GM19372 (cell line): Measurements from ENCODE around the gene FHIT.
"Not testable (repeated sequence)": the region's sequence is repeated elsewhere in the genome, so short reads cannot be mapped to it uniquely, and the experiment has no call there.

Source experiments
- ATAC-seq: cut with Tn5 transposase; IDR thresholded peaks from one replicate; pipeline ENCODE4 v1.9.1; 2021; ENCODE audit warnings: mild to moderate bottlenecking, low read depth, moderate library complexity; ENCODE audit not compliant: unreplicated experiment

The FHIT gene

DNA sequence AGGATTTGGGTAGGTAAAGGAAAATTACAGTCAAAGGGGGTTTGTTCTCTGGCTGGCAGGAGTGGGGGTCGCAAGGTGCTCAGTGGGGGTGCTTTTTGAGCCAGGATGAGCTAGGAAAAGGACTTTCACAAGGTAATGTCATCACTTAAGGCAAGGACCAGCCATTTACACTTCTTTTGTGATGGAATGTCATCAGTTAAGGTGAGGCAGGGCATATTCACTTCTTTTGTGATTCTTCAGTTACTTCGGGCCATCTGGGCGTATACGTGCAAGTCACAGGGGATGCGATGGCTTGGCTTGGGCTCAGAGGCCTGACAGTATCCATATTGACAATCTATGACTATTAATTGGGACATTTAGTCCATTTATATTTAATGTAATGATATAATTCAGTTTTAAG lies 578.9 kb downstream of the FHIT start:
- ATAC-seq, result not testable (repeated sequence)

DNA sequence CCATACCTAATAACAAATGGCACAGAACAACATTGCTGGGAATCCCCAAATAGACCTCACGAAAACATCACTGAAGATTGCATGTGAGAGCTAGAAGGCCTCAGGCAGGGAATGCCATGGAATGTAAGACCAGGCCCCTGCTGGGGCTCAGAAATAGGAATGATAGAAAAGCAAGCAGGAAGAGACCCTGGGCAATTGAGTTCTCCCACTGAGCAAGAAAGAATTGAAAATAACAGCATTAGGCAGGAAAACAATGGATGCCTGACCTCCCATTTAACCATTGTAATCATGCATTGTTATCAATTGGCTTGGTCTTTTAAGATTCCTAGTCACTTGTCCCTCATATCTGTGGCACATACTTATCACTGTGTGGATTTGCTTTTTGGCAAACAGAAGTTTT lies 581.6 kb downstream of the FHIT start:
- ATAC-seq, result no peak

DNA sequence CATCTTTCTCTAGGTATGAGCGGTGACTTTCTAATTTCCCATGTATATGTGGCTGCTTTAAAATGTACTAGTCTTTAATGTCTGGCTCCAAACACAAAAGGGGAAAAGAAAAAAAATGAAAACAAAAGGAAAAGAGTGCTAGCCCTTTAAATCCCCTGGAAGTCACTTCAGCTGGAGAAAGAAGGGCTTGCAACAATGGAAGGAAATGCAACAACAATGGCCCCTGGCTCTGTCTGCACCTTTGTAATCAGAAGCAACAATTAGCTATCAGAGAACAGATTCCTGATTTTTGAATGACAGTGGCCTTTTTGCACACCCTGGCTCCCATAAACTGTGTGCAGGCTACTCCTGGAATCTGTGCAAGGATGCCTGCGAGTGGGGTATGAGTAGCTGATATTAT lies 591.2 kb downstream of the FHIT start:
- ATAC-seq, result no peak

GRCh38 chr3:60659098-60659497 lies 592.2 kb downstream of the FHIT start:
- no peak for ATAC-seq

GRCh38 chr3:60657972-60658371 lies 593.3 kb downstream of the FHIT start:
- peak; percentile 77 for ATAC-seq

GRCh38 chr3:60652829-60653228 lies 598.4 kb downstream of the FHIT start:
- no peak for ATAC-seq

DNA sequence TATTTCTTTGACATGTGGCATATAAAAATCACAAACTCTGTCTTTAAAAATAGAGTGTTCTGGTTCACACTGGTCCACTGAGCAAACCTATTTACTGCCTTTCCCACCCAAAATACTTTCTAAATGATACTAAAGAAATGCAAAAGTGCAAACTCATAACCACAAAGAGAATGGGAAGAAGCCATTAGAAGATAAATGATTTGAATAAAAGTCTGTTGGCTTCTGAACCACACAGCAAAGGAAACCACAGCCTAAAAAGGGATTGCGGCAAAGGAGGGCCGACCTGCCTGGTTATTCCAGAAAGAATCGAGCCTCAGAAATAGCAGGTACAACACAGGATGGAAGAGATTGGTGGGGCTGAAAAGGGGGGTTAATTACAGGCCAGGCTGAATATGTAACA lies 599.5 kb downstream of the FHIT start:
- no peak for ATAC-seq

GRCh38 chr3:60650171-60650570 lies 601.1 kb downstream of the FHIT start:
- ATAC-seq, result no peak

DNA sequence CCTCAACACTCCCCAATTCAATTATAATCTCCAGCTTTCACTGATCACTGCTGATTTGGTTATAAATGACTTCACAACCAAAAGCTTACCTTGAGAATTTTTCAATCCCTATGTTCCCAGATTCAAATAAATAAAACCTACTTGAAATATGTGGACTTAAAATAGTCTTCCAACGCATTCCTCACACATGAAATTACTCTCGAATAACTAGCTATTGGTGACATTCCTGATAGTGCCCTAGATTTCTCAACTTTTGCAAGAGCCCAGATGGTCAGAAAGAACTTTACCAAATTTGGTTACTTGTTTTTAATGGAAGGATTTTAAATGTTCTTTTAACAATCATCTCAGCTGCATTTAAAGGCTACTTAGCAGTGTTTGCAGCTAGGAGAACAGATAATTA lies 605.5 kb downstream of the FHIT start:
- ATAC-seq, result no peak

DNA sequence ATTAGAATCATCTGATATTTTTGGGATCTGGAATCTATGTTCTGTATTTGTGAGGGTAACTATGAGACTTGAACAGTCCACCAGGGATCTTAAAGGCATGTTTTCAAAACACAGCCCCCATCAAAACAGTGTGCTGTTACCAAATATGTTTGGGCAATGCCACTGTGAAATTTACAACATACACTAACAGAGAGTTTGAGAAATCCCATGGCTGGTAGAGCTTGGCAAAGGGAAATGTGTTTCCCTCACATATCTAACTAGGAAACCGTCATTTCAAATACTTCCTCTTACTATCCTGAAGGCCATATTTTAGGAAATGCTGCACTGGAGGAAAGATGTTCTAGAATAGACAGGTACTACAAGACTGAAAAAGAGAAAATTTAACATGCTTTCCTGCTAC lies 607.4 kb downstream of the FHIT start:
- no peak for ATAC-seq

GRCh38 chr3:60641354-60641753 lies 609.9 kb downstream of the FHIT start:
- ATAC-seq, result no peak

DNA sequence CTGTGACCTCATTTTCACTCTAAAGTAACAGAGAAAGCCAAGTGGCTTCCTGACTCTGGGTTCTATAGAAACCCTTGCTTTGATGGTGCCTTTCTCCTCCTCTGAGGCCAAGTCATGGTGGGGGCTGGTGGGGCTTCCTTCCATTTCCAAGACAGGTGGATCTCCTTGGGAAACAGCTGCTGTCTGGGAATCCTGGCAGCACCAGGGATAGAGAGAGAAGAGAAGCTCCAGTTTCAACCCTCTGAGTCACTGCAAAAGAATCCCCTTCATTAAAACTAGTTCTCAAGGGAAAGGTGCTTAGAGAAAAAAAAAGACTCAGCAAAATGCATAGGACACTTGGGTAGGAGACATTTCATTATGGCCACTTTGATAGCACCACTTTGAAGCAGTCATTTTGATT lies 614.4 kb downstream of the FHIT start:
- no peak for ATAC-seq

GRCh38 chr3:60633644-60634043 lies 617.6 kb downstream of the FHIT start:
- ATAC-seq, result no peak

GRCh38 chr3:60631509-60631908 lies 619.7 kb downstream of the FHIT start:
- ATAC-seq, result no peak

DNA sequence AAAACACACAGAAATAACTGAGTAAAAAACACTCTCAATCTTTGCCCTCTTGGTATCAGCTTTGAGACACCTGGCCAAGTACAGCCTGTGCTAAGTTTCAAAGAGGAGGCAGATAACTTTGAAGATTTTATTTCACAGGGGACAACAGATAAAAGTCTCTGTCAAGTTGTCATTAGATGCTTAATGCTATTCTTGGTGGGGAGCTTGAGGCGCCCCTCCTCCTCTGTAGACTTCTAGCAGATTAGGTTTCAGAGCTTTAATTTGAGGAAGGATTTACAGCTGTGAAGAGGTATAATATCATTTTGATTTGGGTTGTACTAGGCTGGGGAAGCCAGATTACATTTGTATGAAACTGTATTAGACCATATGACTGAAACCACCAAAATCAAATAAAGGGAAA lies 620.3 kb downstream of the FHIT start:
- ATAC-seq, result no peak

DNA sequence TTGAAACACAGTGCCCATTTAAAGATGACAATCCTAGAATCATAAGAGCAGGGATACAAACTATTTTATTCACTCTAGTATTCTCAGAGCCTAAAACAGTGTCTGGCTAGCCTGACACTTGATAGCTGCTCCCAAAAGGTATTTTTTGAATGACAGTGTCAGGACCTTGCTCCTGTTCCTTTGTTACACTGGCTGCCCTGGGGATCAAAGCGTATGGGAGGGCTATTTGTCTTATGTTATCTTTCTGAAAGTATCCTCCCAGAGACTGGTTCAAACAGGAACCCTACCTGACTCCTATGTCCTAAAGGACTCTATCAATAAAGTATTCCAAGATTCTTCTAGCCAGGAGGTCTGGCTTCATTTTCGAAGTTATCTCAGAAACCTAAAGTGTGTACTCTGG lies 621.4 kb downstream of the FHIT start:
- no peak for ATAC-seq

- no peak for ATAC-seq
Observed at GRCh38 chr3:60622349-60622748, 628.9 kb downstream of the FHIT start.

DNA sequence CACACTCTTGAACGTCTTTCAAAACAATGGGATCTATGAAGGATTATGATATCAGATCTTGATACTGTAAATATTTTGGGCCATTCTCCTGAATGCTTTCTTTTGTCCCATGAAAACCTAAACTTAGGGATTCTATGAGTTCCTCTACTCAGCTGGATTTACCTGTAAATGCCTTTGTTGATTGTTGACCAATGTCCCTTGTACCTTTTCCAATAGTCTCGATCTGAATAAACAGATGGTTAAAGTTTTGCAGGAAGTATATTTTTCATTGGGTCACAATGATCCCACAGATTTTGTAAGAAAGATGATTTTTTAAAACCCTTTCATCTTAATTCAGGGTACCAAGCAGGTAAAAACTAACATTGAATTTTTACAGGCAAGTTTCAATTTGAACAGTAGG lies 634.1 kb downstream of the FHIT start:
- no peak for ATAC-seq

GRCh38 chr3:60613769-60614303 lies 637.4 kb downstream of the FHIT start:
- ATAC-seq, result no peak

DNA sequence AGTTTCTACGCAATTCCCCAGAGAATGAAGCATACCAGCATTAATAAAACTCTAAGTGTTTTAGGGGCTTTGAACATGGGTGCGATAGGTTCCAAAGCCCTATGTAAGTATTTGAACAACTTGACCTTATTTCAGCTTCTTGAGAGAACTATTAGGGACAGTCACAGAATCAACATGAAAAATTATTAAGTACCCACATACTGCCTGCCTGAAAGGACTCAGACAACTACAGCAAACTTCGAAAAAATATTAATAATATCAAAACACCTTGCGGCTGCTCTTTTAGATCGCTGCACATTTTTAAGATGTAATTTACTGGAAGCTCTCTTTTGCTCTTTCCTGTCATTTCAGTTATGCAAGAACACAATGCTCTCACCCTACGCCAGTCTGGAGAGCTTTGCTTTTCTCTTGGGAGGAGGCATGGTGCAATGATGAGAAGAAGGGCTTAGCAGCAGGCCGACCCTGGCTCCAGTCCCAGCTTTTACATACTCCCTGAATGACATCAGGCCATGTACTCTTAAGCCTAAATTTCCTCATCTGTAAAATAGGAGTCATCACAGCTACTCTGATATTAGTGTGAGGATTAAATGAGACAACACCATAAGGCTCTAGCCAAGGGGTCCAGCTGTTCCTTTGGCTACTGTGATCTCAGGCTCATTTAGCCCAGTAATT lies 640.7 kb downstream of the FHIT start:
- no peak for ATAC-seq

DNA sequence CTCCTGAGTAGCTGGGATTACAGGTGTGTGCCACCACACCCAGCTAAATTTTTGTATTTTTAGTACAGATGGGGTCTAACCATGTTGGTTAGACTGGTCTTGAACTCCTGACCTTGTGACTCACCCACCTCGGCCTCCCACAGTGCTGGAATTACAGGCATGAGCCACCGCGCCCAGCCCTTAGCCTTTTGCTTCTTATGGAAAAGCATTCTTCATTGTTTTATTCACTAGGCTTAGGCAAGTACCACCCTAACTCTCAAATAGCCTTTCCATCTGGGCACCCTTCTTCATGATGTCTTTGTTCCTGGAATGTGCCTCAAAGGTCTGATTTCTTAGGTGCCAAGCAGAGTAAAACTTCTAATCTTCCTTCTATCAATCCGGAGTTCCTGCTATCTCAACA lies 641.8 kb downstream of the FHIT start:
- no peak for ATAC-seq

DNA sequence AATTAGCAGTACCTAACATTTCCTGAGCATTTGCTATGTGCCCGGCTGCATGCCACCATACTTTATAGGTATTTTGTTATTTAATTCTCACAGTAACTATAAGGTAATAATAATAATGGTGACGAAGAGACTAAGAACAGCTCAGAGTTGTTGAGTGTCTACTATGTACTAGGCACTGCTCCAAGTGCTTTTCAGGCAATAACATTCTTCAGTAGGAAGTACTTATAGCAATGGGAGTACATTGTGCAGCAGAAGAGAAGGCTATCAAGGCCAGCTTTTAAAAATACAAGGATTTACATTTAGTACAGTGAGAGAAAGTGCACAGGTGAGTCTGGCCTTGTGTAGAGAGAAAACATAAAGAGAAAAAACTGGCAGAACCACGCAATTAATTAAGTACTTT lies 647.4 kb downstream of the FHIT start:
- ATAC-seq, result no peak

GRCh38 chr3:60600848-60601247 lies 650.4 kb downstream of the FHIT start:
- ATAC-seq, result no peak
